UCSD-AML1 (cell line): ENCODE data around the gene SLC6A19.

Experiments
- DNase-seq: peaks from one replicate; lab custom pipeline; 2025; ENCODE audit not compliant: unreplicated experiment; lab: John Stamatoyannopoulos, UW

SLC6A19 gene

GRCh38 chr5:1179383-1179715 is 22.0 kb upstream of the SLC6A19 start:
- DNase-seq = no peak

- no peak for DNase-seq
Observed at GRCh38 chr5:1180096-1180495, 21.3 kb upstream of the SLC6A19 start.

- no peak for DNase-seq
Observed at GRCh38 chr5:1180841-1181271, 20.5 kb upstream of the SLC6A19 start.

- DNase-seq = no peak
Observed at GRCh38 chr5:1181451-1182359, 19.7 kb upstream of the SLC6A19 start.

GRCh38 chr5:1182360-1182632 is 19.1 kb upstream of the SLC6A19 start:
- DNase-seq = no peak

- DNase-seq = no peak
Observed at GRCh38 chr5:1182633-1183423, 18.6 kb upstream of the SLC6A19 start.

GRCh38 chr5:1183424-1184162 is 17.8 kb upstream of the SLC6A19 start:
- DNase-seq = no peak

GRCh38 chr5:1184163-1184470 is 17.3 kb upstream of the SLC6A19 start:
- DNase-seq = no peak

- DNase-seq = no peak
Observed at GRCh38 chr5:1184481-1184880, 16.9 kb upstream of the SLC6A19 start.

GRCh38 chr5:1185038-1185627 is 16.3 kb upstream of the SLC6A19 start:
- DNase-seq = no peak

- DNase-seq = no peak
Observed at GRCh38 chr5:1185629-1186350, 15.6 kb upstream of the SLC6A19 start.

- no peak for DNase-seq
Observed at GRCh38 chr5:1186351-1187233, 14.8 kb upstream of the SLC6A19 start.

- no peak for DNase-seq
Observed at GRCh38 chr5:1187234-1187949, 14.0 kb upstream of the SLC6A19 start.

GRCh38 chr5:1187950-1188334 is 13.5 kb upstream of the SLC6A19 start:
- DNase-seq = no peak

- no peak for DNase-seq
Observed at GRCh38 chr5:1188464-1188863, 12.9 kb upstream of the SLC6A19 start.

GRCh38 chr5:1189269-1189668 is 12.1 kb upstream of the SLC6A19 start:
- DNase-seq = no peak

- DNase-seq = no peak
Observed at GRCh38 chr5:1190278-1190677, 11.1 kb upstream of the SLC6A19 start.

- peak; percentile 67 for DNase-seq
Observed at GRCh38 chr5:1190837-1191239, 10.6 kb upstream of the SLC6A19 start.

- no peak for DNase-seq
Observed at GRCh38 chr5:1192971-1193590, 8.3 kb upstream of the SLC6A19 start.
